IMR-90 (cell line): Measurements from ENCODE around the gene SYP.

ENCODE experiments used
- ELK1 ChIP-seq: fragments of 150-350 bp; IDR thresholded peaks from 2 replicates; pipeline ENCODE4 v1.6.1; 2016; ENCODE audit warnings: low read depth, mild to moderate bottlenecking, low read length, moderate library complexity, borderline replicate concordance
- MAFK ChIP-seq: IDR thresholded peaks from 2 replicates; pipeline ENCODE4 v1.6.1; 2012; ENCODE audit warnings: low read depth, low read length, improper control_type of control experiment
- USF2 ChIP-seq: fragments of 150-350 bp; IDR thresholded peaks from 2 replicates; pipeline ENCODE4 v1.6.1; 2017; ENCODE audit warnings: mild to moderate bottlenecking, antibody characterized with exemption, low read length, low read depth
- TF ChIP-seq, protein P1 (sequence below): conservative IDR thresholded peaks from 2 replicates; pipeline ENCODE4 v1.5.1; 2012; ENCODE audit warnings: mild to moderate bottlenecking, low read depth, low read length, improper control_type of control experiment

- TF ChIP-seq, protein P1, sequence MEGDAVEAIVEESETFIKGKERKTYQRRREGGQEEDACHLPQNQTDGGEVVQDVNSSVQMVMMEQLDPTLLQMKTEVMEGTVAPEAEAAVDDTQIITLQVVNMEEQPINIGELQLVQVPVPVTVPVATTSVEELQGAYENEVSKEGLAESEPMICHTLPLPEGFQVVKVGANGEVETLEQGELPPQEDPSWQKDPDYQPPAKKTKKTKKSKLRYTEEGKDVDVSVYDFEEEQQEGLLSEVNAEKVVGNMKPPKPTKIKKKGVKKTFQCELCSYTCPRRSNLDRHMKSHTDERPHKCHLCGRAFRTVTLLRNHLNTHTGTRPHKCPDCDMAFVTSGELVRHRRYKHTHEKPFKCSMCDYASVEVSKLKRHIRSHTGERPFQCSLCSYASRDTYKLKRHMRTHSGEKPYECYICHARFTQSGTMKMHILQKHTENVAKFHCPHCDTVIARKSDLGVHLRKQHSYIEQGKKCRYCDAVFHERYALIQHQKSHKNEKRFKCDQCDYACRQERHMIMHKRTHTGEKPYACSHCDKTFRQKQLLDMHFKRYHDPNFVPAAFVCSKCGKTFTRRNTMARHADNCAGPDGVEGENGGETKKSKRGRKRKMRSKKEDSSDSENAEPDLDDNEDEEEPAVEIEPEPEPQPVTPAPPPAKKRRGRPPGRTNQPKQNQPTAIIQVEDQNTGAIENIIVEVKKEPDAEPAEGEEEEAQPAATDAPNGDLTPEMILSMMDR = no peak
- TF ChIP-seq MAFK = no peak
- TF ChIP-seq USF2 = no peak
- no peak for TF ChIP-seq ELK1
Observed at GRCh38 chrX:49226946-49227345, 27.0 kb upstream of the SYP start.
